HG02610 (cell line): ENCODE measurements around the gene FAM131C.

Experiments
- ATAC-seq: cut with Tn5 transposase; IDR thresholded peaks from one replicate; pipeline ENCODE4 v1.9.1; 2021; ENCODE audit warnings: mild to moderate bottlenecking, moderate library complexity; ENCODE audit not compliant: unreplicated experiment

FAM131C gene, protein sequence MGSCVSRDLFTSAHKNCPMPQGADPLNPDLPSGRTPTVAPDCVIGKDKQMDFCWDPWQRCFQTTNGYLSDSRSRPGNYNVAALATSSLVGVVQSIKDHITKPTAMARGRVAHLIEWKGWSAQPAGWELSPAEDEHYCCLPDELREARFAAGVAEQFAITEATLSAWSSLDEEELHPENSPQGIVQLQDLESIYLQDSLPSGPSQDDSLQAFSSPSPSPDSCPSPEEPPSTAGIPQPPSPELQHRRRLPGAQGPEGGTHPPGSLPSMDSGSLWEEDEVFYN

GRCh38 chr1:16073490-16074119 lies at the start of gene FAM131C:
TSS of gene FAM131C (minus strand) at chr1:16073651. CDS start at chr1:16073442, 209 bp downstream.
- ATAC-seq: no peak

GRCh38 chr1:16122916-16123315 lies 49.5 kb upstream of the FAM131C start:
- no peak for ATAC-seq

GRCh38 chr1:16122350-16122881 lies 49.0 kb upstream of the FAM131C start:
- no peak for ATAC-seq

DNA sequence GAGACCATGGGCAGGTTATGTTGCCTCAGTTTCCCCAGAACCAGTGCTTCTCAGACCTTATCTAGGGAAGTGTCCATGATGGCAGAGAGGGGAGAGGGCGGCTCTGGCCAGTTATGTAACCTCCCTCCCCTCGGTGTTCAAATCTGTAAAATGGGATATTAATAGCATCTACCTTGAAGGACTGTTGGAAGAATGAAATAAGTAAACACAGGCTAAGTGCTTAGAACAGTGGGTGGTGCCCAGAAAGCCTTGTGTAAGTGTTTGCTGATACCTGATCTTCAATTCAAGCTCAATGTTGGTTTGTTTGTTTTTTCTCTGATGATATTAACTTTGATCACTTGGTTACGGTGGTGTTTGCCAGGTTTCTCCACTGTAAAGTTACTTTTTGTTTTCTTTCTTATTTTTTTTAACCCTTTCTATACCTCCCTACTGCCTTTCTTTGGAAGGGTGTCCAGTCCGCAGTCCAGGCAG lies 47.5 kb upstream of the FAM131C start:
- ATAC-seq: no peak

- no peak for ATAC-seq
Observed at GRCh38 chr1:16120407-16120806, 47.0 kb upstream of the FAM131C start.

GRCh38 chr1:16119926-16120325 lies 46.5 kb upstream of the FAM131C start:
- ATAC-seq: no peak

DNA sequence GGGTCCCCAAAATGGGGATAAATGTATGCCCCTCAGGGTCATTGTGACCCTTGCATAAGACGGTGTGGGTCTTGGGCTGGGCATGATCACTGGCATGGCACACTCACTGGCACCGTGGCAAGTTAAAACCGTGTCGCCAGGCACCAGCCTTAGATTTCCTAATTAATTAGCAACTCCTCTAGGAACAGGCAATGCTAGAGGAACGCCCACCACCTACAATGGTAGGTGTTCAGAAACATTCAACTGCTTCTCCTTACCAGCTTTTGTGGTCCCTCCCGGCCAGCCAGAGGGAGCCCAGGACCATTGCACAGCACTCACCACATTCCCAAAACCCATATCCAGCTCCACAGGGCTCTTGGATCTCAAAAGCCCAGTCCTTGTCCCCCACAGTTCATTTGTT lies 46.1 kb upstream of the FAM131C start:
- ATAC-seq: no peak

DNA sequence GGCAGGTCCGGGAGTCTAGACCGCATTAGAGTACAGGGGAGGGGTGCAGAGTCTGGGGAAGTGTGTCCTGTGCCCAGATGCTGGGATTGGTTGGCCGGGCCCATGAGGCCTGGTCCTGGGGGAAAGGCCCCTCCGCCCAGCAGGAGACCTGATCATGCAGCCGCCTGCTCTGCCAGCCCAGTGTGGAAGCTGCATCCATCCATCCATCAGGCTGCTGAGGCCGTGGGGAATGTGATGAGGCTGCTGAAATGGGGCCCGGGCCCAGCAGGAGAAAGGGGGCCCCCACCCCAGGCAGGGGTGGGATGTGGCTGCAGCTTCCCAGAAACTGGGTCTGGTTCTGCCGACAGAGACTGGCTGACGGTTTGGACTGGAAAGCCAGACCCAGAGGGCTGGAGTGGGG lies 45.3 kb upstream of the FAM131C start:
- no peak for ATAC-seq

- no peak for ATAC-seq
Observed at GRCh38 chr1:16117936-16118335, 44.5 kb upstream of the FAM131C start.

GRCh38 chr1:16117369-16117768 lies 43.9 kb upstream of the FAM131C start:
- no peak for ATAC-seq

DNA sequence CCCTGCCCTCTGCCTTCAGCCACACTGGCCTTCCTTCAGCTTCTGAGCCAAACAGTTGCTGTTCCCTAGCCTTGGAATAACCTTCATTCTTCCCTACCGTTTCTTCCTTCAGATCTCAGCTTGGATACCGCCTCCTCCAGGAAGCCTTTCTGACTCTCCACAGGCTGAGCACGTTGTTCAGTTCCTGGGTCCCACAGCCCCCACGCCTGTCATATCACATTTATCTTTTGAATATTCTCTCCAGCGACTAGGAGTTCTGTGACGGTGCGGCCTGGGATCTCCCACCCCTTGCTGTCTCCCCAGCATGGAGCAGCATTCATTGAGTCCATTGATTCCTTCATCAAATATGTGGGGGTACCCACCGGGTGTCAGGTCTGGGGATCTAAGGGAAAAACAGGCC lies 43.2 kb upstream of the FAM131C start:
- ATAC-seq: no peak

DNA sequence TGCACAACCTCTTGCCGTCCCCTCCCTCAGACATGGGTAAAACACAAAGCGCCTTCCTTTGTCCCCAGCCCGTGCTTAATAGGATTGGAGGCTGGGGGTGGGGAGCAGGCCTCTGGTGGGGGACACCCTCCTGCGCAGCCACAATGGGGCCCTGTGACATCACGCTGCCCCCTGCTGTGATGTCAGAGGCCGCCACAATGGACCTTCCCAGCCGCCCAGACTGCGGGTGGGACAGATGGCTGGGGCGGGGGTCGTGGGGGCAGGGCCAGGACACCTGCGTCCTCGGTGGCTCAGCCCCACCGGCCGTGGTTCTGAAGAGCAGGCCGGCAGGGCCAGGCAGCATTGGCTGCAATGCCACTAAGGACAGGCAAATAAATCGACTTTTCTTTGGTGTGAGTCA lies 42.6 kb upstream of the FAM131C start:
- ATAC-seq: no peak

DNA sequence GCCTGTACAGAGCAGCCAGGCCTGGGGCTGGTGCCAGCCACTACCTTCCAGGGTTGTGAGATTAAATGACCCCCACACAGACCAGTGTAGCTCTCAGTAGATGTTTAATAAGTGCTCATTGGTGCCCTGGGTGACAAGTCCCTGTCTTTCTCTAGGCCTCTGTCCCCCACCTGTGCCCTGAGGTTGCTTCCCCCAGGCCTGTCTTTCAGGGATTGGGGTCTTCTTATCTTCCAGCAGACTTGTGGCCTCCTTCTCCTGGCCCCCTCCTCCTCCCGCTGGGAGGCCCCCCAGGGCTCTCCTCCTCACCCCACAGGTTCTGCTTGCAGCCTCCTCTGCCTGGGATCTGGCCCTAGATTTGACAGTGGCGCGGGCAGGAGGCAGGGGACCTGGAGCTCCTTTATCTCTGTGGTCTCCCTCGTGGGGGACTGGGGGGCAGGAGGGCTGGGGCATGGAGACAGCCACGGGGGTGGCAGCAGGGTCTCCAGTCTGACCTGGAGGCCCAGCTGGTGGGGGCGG lies 42.1 kb upstream of the FAM131C start:
- ATAC-seq: no peak

GRCh38 chr1:16114527-16115467 lies 41.3 kb upstream of the FAM131C start:
- ATAC-seq: no peak

GRCh38 chr1:16112596-16113555 lies 39.4 kb upstream of the FAM131C start:
- no peak for ATAC-seq

- ATAC-seq: no peak
Observed at GRCh38 chr1:16111771-16112595, 38.5 kb upstream of the FAM131C start.

GRCh38 chr1:16110884-16111283 lies 37.4 kb upstream of the FAM131C start:
- ATAC-seq: no peak

- no peak for ATAC-seq
Observed at GRCh38 chr1:16110456-16110855, 37.0 kb upstream of the FAM131C start.

- no peak for ATAC-seq
Observed at GRCh38 chr1:16109571-16109970, 36.1 kb upstream of the FAM131C start.
